PC-9 (cell line): Measurements from ENCODE around the gene CNPY4. TPM values are rescaled to one million over a fixed set of nuclear protein-coding genes. Genes with fewer than 3 reads are reported as not detected.
A peak's percentile ranks its signal among the peaks of the same experiment; 100 is the strongest.

Source experiments
- BruUV-seq: library from RNA; stranded (reverse); fragments of 400-500 nt; replicated peaks from 2 replicates; lab custom pipeline; 2021; lab: Mats Ljungman, UMichigan
- CTCF ChIA-PET: fragments of 300-600 bp; sonication (Branson Sonifier 250); formaldehyde crosslinking; loops from one replicate; lab custom pipeline; 2022; ENCODE audit warnings: antibody characterized with exemption; lab: Charles Lee
- POLR2A ChIA-PET: fragments of 300-600 bp; sonication (Branson Sonifier 250); formaldehyde crosslinking; loops from one replicate; lab custom pipeline; 2022; ENCODE audit warnings: antibody characterized with exemption; ENCODE audit not compliant: unreplicated experiment; lab: Charles Lee
- DNase-seq, 2 experiments: peaks; one replicate each; pipeline versions ENCODE4 v3.0.0 to v3.0.0-alpha.2; 2015 to 2022; ENCODE audit warnings: mixed read lengths in 1 of 2
- H2AFZ ChIP-seq: fragments of 200-600 bp; sonication (generic); 2 replicates; pipeline ENCODE4 v1.8.1; 2017; ENCODE audit warnings: antibody characterized with exemption
- H3F3A ChIP-seq: fragments of 200-600 bp; sonication (generic); 2 replicates; pipeline ENCODE4 v1.8.1; 2017; ENCODE audit warnings: antibody characterized with exemption, mild to moderate bottlenecking, low read depth; ENCODE audit not compliant: insufficient read depth
- H3K27ac ChIP-seq: fragments of 200-600 bp; sonication (generic); 2 replicates; pipeline ENCODE4 v1.6.1; 2016; ENCODE audit warnings: mixed run types
- H3K27me3 ChIP-seq: fragments of 200-600 bp; sonication (generic); 2 replicates; pipeline ENCODE4 v1.6.1; 2016; ENCODE audit warnings: low read depth, mixed run types; ENCODE audit not compliant: insufficient read depth
- H3K36me3 ChIP-seq: fragments of 200-600 bp; sonication (generic); 2 replicates; pipeline ENCODE4 v1.6.1; 2016; ENCODE audit warnings: low read depth, mixed run types
- H3K4me1 ChIP-seq: fragments of 200-600 bp; sonication (generic); replicated peaks from 2 replicates; pipeline ENCODE4 v1.6.1; 2016; ENCODE audit warnings: mixed run types; ENCODE audit not compliant: insufficient read depth
- H3K4me2 ChIP-seq: fragments of 200-600 bp; sonication (generic); 2 replicates; pipeline ENCODE4 v1.6.1; 2017; ENCODE audit warnings: mixed run types
- H3K4me3 ChIP-seq: fragments of 200-600 bp; sonication (generic); 2 replicates; pipeline ENCODE4 v1.6.1; 2016; ENCODE audit warnings: mixed run types
- H3K79me2 ChIP-seq: fragments of 200-600 bp; sonication (generic); 2 replicates; pipeline ENCODE4 v1.6.1; 2017; ENCODE audit warnings: low read depth, mixed run types
- H3K9me2 ChIP-seq: fragments of 200-600 bp; sonication (generic); 2 replicates; pipeline ENCODE4 v1.8.1; 2017; ENCODE audit warnings: mild to moderate bottlenecking; ENCODE audit not compliant: insufficient read depth
- H3K9me3 ChIP-seq: fragments of 200-600 bp; sonication (generic); 2 replicates; pipeline ENCODE4 v1.8.1; 2016; ENCODE audit warnings: low read depth; ENCODE audit not compliant: insufficient read depth
- H4K20me1 ChIP-seq: fragments of 200-600 bp; sonication (generic); 2 replicates; pipeline ENCODE4 v1.8.1; 2017; ENCODE audit not compliant: insufficient read depth
- EZH2 ChIP-seq: fragments of 200-600 bp; sonication (generic); IDR thresholded peaks from 2 replicates; pipeline ENCODE4 v1.8.0; 2017; ENCODE audit warnings: antibody characterized with exemption, low read depth
- intact Hi-C: fragments of 100-400 bp; cut with micrococcal nuclease; formaldehyde crosslinking; loops from one replicate; pipeline ENCODE4 v1.10.0; 2022; ENCODE audit not compliant: unreplicated experiment
- total RNA-seq: library from RNA; stranded (reverse); gene quantifications from 2 replicates; pipeline ENCODE4 v1.2.3, GENCODE V29; 2021
- TF ChIP-seq, protein P1 (sequence below): fragments of 200-600 bp; sonication (generic); conservative IDR thresholded peaks from 2 replicates; pipeline ENCODE4 v1.6.1; 2017; ENCODE audit warnings: mixed run types, antibody characterized with exemption, mild to moderate bottlenecking, moderate library complexity

Gene CNPY4
- total RNA-seq, 1 experiment from 2014 or later, result 10.3 TPM

GRCh38 chr7:100169147-100169850, 49.9 kb downstream of the CNPY4 start:
- Histone ChIP-seq H3K4me2 (no peak overlapping the region), H2AFZ (no peak overlapping the region), H3K36me3 (no peaks in the 10 kb centered on the region), H3K27ac (no peak overlapping the region), H3K4me3 (no peak overlapping the region), H3F3A (no peaks in the 10 kb centered on the region), H3K27me3 (peaks cover 47% of the 10 kb centered on the region), H3K9me3 (no peaks in the 10 kb centered on the region), H3K4me1 (no peaks in the 10 kb centered on the region), H3K79me2 (no peaks in the 10 kb centered on the region), H3K9me2 (no peaks in the 10 kb centered on the region), H4K20me1 (no peaks in the 10 kb centered on the region)
- no peak for DNase-seq
- CTCF ChIA-PET, result no interaction called here
- POLR2A ChIA-PET, result interaction anchor here (0.6 kb wide), 1 partner anchor 201 kb away, joined by 7 read pairs; no protein-coding TSS in a partner anchor
- TF ChIP-seq, protein P1, sequence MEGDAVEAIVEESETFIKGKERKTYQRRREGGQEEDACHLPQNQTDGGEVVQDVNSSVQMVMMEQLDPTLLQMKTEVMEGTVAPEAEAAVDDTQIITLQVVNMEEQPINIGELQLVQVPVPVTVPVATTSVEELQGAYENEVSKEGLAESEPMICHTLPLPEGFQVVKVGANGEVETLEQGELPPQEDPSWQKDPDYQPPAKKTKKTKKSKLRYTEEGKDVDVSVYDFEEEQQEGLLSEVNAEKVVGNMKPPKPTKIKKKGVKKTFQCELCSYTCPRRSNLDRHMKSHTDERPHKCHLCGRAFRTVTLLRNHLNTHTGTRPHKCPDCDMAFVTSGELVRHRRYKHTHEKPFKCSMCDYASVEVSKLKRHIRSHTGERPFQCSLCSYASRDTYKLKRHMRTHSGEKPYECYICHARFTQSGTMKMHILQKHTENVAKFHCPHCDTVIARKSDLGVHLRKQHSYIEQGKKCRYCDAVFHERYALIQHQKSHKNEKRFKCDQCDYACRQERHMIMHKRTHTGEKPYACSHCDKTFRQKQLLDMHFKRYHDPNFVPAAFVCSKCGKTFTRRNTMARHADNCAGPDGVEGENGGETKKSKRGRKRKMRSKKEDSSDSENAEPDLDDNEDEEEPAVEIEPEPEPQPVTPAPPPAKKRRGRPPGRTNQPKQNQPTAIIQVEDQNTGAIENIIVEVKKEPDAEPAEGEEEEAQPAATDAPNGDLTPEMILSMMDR, result no peak
- TF ChIP-seq EZH2, result no peak
- intact Hi-C loops, result no loop called here
- BruUV-seq, result no TSS peak

DNA sequence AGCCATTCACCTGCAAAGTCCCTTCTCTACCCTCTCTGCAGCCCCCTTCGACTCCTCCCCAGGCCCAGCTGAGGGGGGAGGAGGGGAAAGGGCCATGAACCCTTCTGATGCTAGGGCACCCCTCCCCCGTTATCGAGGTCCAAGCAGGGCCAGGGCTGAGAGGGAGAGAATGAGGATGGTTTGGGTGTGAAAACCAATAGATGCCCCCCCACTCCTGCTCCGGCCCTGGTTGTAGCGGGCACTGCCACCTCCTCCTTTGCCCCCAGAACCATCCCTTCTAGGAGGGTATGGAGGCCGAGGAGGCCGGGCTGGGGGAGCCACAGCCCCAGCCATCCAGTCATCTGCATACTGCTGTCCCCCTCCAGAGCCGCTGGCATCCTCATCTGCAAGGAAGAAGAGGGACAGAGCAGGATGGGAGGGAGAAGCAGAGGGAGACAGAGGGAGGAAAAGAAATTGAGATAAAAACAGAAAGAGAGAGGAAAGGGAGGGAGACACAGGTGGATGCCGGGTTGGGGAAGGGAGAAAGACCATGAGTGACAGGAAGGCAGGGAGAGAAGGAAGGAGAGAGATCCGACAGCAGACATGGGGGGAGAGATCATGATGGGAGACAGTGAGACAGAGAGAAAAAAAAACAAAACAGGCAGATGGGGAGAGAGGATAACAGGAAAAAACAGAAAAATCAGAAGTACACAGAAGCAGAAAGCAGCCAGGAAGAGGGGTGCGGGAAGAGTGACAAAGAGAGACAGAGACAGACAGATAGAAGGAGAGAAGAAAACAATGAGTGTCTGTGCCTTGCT, 50.9 kb downstream of the CNPY4 start:
- Histone ChIP-seq H3K4me2 (peak overlapping the region; percentile 45; the same call in 1 of the 2 replicates), H3K4me1 (no peaks in the 10 kb centered on the region), H3K4me3 (no peak overlapping the region), H3K27ac (no peak overlapping the region), H3K79me2 (no peaks in the 10 kb centered on the region), H3K9me3 (no peaks in the 10 kb centered on the region), H3F3A (no peaks in the 10 kb centered on the region), H3K9me2 (no peaks in the 10 kb centered on the region), H3K27me3 (peaks cover 47% of the 10 kb centered on the region), H2AFZ (no peak overlapping the region), H3K36me3 (no peaks in the 10 kb centered on the region), H4K20me1 (no peaks in the 10 kb centered on the region)
- intact Hi-C loops, result no loop called here
- no TSS peak for BruUV-seq
- TF ChIP-seq EZH2, result no peak
- TF ChIP-seq, protein P1, result no peak
- CTCF ChIA-PET, result no interaction called here
- DNase-seq, result no peak
- POLR2A ChIA-PET, result no interaction called here

- CTCF ChIA-PET, result no interaction called here
- DNase-seq, result no peak
- Histone ChIP-seq H3K9me3 (no peaks in the 10 kb centered on the region), H4K20me1 (no peaks in the 10 kb centered on the region), H2AFZ (no peak overlapping the region), H3K4me2 (peak overlapping the region; percentile 45; the same call in 1 of the 2 replicates), H3K4me3 (no peak overlapping the region; the same call in 1 of the 2 replicates), H3K27ac (no peak overlapping the region), H3K27me3 (peaks cover 47% of the 10 kb centered on the region), H3K9me2 (no peaks in the 10 kb centered on the region), H3F3A (no peaks in the 10 kb centered on the region; the same call in 1 of the 2 replicates), H3K36me3 (no peaks in the 10 kb centered on the region), H3K79me2 (no peaks in the 10 kb centered on the region), H3K4me1 (no peaks in the 10 kb centered on the region)
- no TSS peak for BruUV-seq
- TF ChIP-seq, protein P1, result no peak
- no peak for TF ChIP-seq EZH2
- POLR2A ChIA-PET, result no interaction called here
- intact Hi-C loops, result no loop called here
These were observed 51.8 kb downstream of the CNPY4 start for GRCh38 chr7:100171087-100171681.
